Amniotic epithelial cell (primary cell): Measurements from ENCODE around the gene TBX15.

Experiments
- DNase-seq: peaks from one replicate; pipeline ENCODE4 v3.0.0-alpha.2; 2010; ENCODE audit warnings: low read depth

TBX15 gene

GRCh38 chr1:118988186-118989005, at the start of gene TBX15:
Gene TBX15, minus strand, starts transcription at chr1:118988343. Its CDS starts 548 bp downstream, at chr1:118987795.
- no peak for DNase-seq

DNA sequence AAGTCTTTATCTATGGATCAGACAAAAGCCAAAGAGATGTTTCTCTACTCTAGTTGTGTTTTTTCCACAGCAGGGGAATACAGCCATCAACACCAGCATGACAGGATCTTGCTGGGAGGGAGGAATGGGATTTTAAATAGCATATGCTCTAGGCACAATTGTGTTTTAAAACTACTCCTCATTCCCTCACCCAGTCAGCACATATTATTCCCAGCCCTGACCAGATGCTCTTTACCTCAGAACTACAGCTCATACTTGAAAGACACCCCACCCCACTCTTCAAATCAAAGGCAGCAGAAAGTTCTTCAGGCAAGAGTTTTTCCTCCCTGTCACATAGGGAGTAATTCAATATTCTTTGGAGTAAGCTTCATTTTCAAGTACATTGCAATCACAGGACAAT, 46.2 kb upstream of the TBX15 start:
- no peak for DNase-seq

- DNase-seq = no peak
These were observed 44.8 kb upstream of the TBX15 start for GRCh38 chr1:119032986-119033385.

DNA sequence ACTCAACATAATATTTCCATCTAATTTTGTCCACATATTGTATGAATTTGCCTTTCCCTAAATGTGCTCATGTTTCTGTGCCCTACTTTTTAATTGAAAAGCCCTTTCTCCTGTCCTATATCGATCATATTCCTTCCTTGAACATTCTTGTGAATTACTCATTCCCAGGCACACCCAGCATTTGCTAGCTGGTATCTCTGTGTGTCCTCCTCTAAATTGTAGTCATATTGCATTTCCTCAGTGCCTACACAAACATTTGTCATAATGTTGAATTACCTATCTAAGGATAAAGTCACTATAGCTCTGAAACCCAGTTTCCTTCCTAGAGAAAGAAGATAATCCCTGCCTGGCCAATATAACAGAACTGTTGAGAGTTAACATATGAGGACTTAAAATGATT, 39.6 kb upstream of the TBX15 start:
- DNase-seq = no peak

DNA sequence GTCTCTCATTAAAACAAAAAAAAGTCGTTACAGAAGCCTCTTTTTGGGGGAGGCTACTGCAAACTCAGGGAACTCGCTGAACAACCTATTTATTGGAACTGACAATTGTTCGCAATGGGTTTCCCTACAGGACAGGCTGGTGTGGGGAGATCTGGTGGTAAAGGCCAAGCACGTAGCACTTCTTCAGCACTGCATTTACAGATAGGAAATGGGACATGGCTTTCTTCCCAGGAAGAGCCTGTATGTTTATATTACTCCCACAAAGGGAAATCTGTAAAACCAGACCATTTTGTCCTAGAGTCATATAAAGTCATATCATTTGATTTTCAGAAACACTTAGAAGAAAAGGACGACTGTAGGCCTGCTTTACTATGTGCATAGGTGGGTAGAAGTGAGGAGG, 38.8 kb upstream of the TBX15 start:
- no peak for DNase-seq

DNA sequence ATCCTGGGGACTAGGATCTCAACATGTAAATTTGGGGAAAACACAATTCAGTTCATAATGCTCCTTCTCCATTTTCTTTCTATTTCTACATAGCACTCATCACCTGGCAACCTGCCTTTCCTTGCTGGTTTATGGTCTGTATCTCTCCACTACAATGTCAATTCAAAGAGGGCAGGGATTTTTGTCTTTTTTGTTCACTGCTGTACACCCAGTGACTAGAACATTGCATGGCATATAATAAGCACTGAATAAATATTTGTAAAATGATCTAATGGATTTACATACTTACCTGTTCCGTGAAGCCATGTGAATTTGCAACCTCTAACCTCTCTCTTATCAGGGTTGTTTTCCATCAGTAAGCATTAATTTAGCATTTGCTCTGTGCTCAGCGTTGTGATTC, 27.4 kb upstream of the TBX15 start:
- no peak for DNase-seq

- no peak for DNase-seq
These were observed 24.2 kb upstream of the TBX15 start for GRCh38 chr1:119012383-119012782.

GRCh38 chr1:119011706-119012105, 23.6 kb upstream of the TBX15 start:
- DNase-seq = peak; percentile 32

DNA sequence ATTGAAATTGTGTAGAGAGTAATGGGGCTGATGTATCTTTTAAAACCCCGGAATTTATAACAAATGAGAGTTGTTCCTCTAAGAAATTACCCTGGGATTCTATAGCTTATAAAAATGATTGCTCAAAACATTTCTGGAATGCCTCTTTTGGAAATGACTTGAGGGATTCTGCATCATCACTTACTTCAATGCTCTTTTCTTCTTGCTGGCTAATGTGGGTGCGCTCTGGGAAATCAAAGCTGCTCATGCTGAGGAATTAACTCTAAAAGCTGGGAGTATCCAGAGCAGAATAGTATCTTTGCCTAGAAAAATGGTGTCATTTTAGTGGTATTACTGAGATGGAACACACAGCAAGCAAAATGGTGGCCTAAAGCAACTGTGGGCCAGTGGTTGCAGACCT, 23.0 kb upstream of the TBX15 start:
- no peak for DNase-seq

GRCh38 chr1:119010201-119010600, 22.1 kb upstream of the TBX15 start:
- DNase-seq = no peak

DNA sequence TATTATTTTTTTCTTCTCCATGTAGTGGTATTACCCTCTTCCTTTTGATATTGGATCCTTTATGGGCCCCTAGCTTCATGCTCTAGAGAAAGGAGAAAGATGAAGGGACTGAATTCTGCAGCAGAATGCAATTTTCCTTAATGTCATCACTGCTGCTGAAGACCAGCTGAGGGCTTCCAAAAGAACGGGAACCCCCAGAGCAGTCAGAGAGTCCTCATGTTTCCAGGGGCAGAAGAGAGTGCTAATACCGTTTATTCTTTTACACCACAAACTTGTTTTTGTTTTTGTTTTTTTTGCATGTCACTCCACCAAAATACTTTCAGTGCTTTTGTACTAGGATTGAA, 21.1 kb upstream of the TBX15 start:
- no peak for DNase-seq

- peak; percentile 58 for DNase-seq
These were observed 20.6 kb upstream of the TBX15 start for GRCh38 chr1:119008483-119009311.

- DNase-seq = no peak
These were observed 19.7 kb upstream of the TBX15 start for GRCh38 chr1:119007670-119008482.

GRCh38 chr1:119007339-119007669, 19.2 kb upstream of the TBX15 start:
- DNase-seq = no peak

DNA sequence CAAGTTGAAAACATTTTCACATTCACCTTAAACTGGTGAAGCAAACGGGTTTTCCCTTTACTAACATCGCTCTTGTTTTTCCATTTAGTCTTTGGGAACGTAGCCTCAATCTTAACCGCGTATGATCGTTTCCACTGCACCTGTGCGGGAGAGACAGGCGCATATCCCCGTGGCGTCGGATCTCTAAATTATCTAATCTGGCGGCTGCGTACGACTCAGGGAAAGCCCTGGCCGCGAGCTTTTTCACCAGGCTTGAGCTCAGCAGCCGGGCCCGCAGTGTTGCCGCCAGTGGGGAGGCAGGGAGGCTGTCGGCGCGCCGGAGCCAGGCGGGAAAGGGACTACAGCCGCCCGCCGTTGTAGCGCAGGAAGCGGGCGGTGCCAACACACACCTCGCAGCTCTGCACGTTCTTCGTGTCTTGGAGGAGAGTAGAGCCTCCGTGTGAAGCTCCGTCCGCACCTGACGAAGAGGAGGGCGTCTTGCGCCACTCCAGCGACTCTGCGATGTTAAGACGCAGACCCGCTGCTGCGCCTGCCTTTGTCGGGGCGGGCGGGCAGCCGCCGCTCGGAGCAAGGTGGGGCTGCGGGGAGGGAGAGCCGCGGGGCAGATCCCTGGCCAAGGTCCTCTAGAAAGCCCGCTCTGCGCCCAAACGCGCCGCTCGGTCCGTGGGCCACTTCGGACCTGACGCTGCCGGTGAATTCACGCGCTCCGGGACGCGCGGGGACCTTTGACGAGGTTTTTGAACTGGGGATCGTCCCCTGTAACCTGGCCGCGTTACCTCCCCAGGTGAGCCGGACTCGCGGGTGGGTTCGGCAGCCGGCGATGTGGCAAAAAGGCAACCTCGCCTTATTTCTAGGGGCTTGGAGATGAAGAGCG, 18.5 kb upstream of the TBX15 start:
- no peak for DNase-seq

GRCh38 chr1:119005724-119006405, 17.7 kb upstream of the TBX15 start:
- no peak for DNase-seq

GRCh38 chr1:119004781-119005180, 16.6 kb upstream of the TBX15 start:
- DNase-seq = no peak

DNA sequence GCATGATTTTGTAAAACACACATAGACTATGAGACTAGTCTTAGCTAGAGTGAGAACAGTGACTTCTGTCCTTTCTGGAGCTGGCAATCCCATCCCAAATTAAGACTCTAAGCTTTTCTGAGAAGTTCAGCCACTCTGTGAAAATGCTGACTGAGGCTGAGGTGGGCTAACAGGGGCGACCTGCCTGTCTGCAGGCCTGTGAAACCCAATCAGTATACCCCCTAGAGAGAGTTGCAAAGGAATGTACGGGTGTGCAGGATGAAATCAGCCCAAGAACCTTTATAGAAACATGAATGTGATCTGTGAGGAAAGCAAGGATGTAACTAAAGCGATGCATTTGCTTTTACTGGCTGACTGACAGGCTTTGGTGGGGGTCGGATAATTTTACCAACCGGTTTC, 16.0 kb upstream of the TBX15 start:
- no peak for DNase-seq

- DNase-seq = no peak
These were observed 15.4 kb upstream of the TBX15 start for GRCh38 chr1:119003413-119004128.

- peak; percentile 78 for DNase-seq
These were observed 14.0 kb upstream of the TBX15 start for GRCh38 chr1:119002028-119002686.
